ENCODE measurements around the gene ZIC2.

ZIC2 gene

GRCh38 chr13:99967498-99967868 lies 14.1 kb upstream of the ZIC2 start:
- Mint-ChIP-seq H3K27ac (no peak overlapping the region), H3K36me3 (ENCODE audit: low read depth) (peaks cover 8% of the 10 kb centered on the region), H3K4me3 (peak overlapping the region; percentile 19), H3K9me3 (peaks cover 5% of the 10 kb centered on the region), H3K27me3 (peaks cover 66% of the 10 kb centered on the region), H3K4me1 (peaks cover 22% of the 10 kb centered on the region)
- no peak for DNase-seq
- ATAC-seq: no peak

GRCh38 chr13:99967869-99968520 lies 13.6 kb upstream of the ZIC2 start:
- Mint-ChIP-seq H3K36me3 (ENCODE audit: low read depth) (peaks cover 8% of the 10 kb centered on the region), H3K4me3 (no peak overlapping the region), H3K27me3 (peaks cover 66% of the 10 kb centered on the region), H3K27ac (no peak overlapping the region), H3K4me1 (peaks cover 22% of the 10 kb centered on the region), H3K9me3 (peaks cover 7% of the 10 kb centered on the region)
- ATAC-seq (no peak), DNase-seq (no peak)

DNA sequence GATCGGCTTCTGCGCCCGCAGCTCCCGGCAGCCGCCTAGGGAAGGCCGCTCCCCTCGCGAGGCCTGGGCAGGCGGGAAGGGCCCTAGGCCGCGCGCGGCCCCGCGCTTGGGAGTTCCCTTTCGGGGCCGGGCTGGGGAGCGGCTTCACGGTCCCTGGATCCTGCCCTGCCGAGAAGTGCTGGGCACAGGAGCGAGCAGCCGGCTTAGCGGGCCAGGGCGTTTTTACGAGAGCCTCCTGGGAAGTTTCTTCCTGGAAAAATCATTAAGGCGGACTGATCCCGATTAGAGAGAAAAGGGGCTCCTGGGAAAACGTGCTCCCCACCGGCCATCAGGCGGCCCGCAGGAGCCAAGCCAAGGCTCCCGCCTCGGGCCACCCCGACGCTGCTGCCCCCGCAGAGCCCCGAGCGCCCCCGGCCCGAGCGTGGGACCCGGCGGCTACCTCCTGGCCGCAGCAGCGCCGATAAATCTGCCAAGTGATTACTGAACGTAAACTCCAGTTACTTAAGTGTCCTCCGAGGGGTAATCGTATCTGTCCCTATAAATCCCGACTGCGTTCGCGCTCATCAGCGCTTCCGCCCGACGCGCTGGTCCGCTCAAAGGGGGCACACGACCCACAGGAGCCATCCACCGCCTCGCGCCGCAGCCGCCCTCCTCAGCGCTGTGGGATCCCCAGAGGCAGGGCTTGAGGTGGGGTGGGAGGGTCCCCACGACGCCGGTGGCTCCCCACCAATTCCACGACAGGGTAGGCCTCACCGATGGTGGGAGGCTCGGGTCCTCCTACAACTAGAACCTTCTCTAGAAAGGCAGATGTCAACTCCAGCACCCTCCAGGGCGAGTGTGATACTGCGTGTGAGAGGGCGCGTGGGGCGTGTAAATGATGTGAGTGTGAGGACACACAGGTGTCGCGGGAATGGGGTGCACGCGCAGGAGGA lies 12.8 kb upstream of the ZIC2 start:
- Mint-ChIP-seq H3K4me1 (peaks cover 22% of the 10 kb centered on the region), H3K4me3 (peak overlapping the region; percentile 74), H3K36me3 (ENCODE audit: low read depth) (peaks cover 10% of the 10 kb centered on the region), H3K9me3 (peaks cover 15% of the 10 kb centered on the region), H3K27me3 (peaks cover 69% of the 10 kb centered on the region), H3K27ac (peak overlapping the region; percentile 78)
- ATAC-seq: no peak
- no peak for DNase-seq

- peak overlapping the region; percentile 76 for H3K4me3 Mint-ChIP-seq
- ATAC-seq: no peak
Observed at GRCh38 chr13:99969453-99969918, 12.1 kb upstream of the ZIC2 start.

GRCh38 chr13:99969919-99970650 lies 11.5 kb upstream of the ZIC2 start:
- Mint-ChIP-seq H3K27me3 (peaks cover 75% of the 10 kb centered on the region), H3K9me3 (peaks cover 23% of the 10 kb centered on the region), H3K27ac (peak overlapping the region; percentile 67), H3K4me1 (peaks cover 22% of the 10 kb centered on the region), H3K36me3 (ENCODE audit: low read depth) (peaks cover 10% of the 10 kb centered on the region), H3K4me3 (peak overlapping the region; percentile 76)
- ATAC-seq (peak; percentile 58), DNase-seq (no peak)

More at GRCh38 chr13:99969453-99969918, 12.1 kb upstream of the ZIC2 start:
- H3K9me3 Mint-ChIP-seq: peaks cover 22% of the 10 kb centered on the region
- no peak for DNase-seq
- peak overlapping the region; percentile 78 for H3K27ac Mint-ChIP-seq
- peaks cover 22% of the 10 kb centered on the region for H3K4me1 Mint-ChIP-seq
- peaks cover 10% of the 10 kb centered on the region for H3K36me3 Mint-ChIP-seq (ENCODE audit: low read depth)
- peaks cover 71% of the 10 kb centered on the region for H3K27me3 Mint-ChIP-seq

- Mint-ChIP-seq H3K36me3 (ENCODE audit: low read depth) (peaks cover 10% of the 10 kb centered on the region), H3K4me3 (no peak overlapping the region), H3K27ac (no peak overlapping the region), H3K4me1 (peaks cover 22% of the 10 kb centered on the region), H3K27me3 (peaks cover 75% of the 10 kb centered on the region), H3K9me3 (peaks cover 25% of the 10 kb centered on the region)
- no peak for DNase-seq
- ATAC-seq: peak; percentile 9
Observed at GRCh38 chr13:99970651-99971575, 10.7 kb upstream of the ZIC2 start.

- Mint-ChIP-seq H3K4me3 (peak within 1 kb of the TSS; percentile 32), H3K27ac (peak within 1 kb of the TSS; percentile 59)
Observed at GRCh38 chr13:99971576-99972189, 9.9 kb upstream of the ZIC2 start, which contains the start of gene ZIC5. Gene ZIC5 (minus strand): TSS chr13:99971767. CDS start chr13:99971603, 164 bp downstream.

GRCh38 chr13:99972190-99972731 lies 9.3 kb upstream of the ZIC2 start:
- peak overlapping the region; percentile 32 for H3K4me3 Mint-ChIP-seq
- H3K36me3 Mint-ChIP-seq (ENCODE audit: low read depth): peaks cover 12% of the 10 kb centered on the region

More at GRCh38 chr13:99971576-99972189, 9.9 kb upstream of the ZIC2 start, which contains the start of gene ZIC5:
- H3K27me3 Mint-ChIP-seq: peaks cover 75% of the 10 kb centered on the region
- H3K4me1 Mint-ChIP-seq: peaks cover 22% of the 10 kb centered on the region
- ATAC-seq: no peak
- DNase-seq: no peak
- peaks cover 12% of the 10 kb centered on the region for H3K36me3 Mint-ChIP-seq (ENCODE audit: low read depth)
- H3K9me3 Mint-ChIP-seq: peaks cover 32% of the 10 kb centered on the region

GRCh38 chr13:99973163-99973807 lies 8.3 kb upstream of the ZIC2 start:
- peaks cover 17% of the 10 kb centered on the region for H3K4me1 Mint-ChIP-seq
- H3K4me3 Mint-ChIP-seq: no peak overlapping the region
- peaks cover 79% of the 10 kb centered on the region for H3K27me3 Mint-ChIP-seq
- H3K36me3 Mint-ChIP-seq (ENCODE audit: low read depth): peaks cover 12% of the 10 kb centered on the region
- no peak overlapping the region for H3K27ac Mint-ChIP-seq
- ATAC-seq (no peak), DNase-seq (no peak)
- H3K9me3 Mint-ChIP-seq: peaks cover 36% of the 10 kb centered on the region

More at GRCh38 chr13:99972190-99972731, 9.3 kb upstream of the ZIC2 start:
- peak overlapping the region; percentile 52 for H3K27ac Mint-ChIP-seq
- ATAC-seq (no peak), DNase-seq (no peak)
- peaks cover 22% of the 10 kb centered on the region for H3K4me1 Mint-ChIP-seq
- peaks cover 76% of the 10 kb centered on the region for H3K27me3 Mint-ChIP-seq
- H3K9me3 Mint-ChIP-seq: peaks cover 36% of the 10 kb centered on the region

- Mint-ChIP-seq H3K9me3 (peaks cover 36% of the 10 kb centered on the region), H3K4me1 (peaks cover 17% of the 10 kb centered on the region)
Observed at GRCh38 chr13:99973808-99974185, 7.8 kb upstream of the ZIC2 start.

GRCh38 chr13:99974296-99974938 lies 7.2 kb upstream of the ZIC2 start:
- H3K36me3 Mint-ChIP-seq (ENCODE audit: low read depth): peaks cover 11% of the 10 kb centered on the region
- no peak for ATAC-seq
- DNase-seq: no peak
- H3K4me3 Mint-ChIP-seq: no peak overlapping the region
- peaks cover 13% of the 10 kb centered on the region for H3K4me1 Mint-ChIP-seq
- H3K9me3 Mint-ChIP-seq: peaks cover 36% of the 10 kb centered on the region
- H3K27ac Mint-ChIP-seq: no peak overlapping the region
- H3K27me3 Mint-ChIP-seq: peaks cover 83% of the 10 kb centered on the region

More at GRCh38 chr13:99973808-99974185, 7.8 kb upstream of the ZIC2 start:
- Mint-ChIP-seq H3K27me3 (peaks cover 84% of the 10 kb centered on the region), H3K4me3 (no peak overlapping the region), H3K27ac (no peak overlapping the region), H3K36me3 (ENCODE audit: low read depth) (peaks cover 12% of the 10 kb centered on the region)
- ATAC-seq (no peak), DNase-seq (no peak)

DNA sequence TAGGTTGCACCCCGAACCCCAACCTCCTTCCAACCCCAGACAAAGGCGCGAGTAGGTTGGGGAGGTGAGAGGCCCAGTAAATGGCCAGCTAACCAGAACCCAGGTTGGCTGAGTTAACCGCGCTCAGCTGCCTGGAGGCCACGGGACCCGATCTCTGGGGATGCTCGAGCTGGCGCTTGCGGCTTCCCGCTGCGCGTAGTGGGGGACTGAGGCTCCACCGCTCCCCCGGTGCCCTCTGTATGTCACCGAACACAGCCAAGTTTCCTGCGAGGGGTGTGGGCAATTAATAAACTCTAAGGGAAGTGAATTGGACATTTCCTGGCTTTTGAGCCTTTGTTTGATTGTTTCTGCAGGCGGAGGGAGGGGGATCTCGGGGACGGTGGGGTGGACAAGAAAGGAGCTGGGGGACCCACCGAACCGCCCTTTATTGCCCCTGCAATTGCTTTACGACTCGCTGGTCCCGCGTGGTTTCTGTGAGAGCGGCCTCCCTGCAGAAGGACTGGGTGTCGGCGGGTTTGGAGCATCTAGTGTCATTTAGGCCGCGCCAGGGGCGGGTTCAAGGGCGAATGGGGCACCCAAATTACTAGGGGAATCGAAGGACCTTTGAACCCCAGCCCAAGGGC lies 6.5 kb upstream of the ZIC2 start:
- no peak overlapping the region for H3K4me3 Mint-ChIP-seq
- H3K27me3 Mint-ChIP-seq: peaks cover 84% of the 10 kb centered on the region
- peaks cover 9% of the 10 kb centered on the region for H3K4me1 Mint-ChIP-seq
- peaks cover 36% of the 10 kb centered on the region for H3K9me3 Mint-ChIP-seq
- ATAC-seq (no peak), DNase-seq (no peak)
- H3K36me3 Mint-ChIP-seq (ENCODE audit: low read depth): peaks cover 8% of the 10 kb centered on the region
- H3K27ac Mint-ChIP-seq: no peak overlapping the region
